T follicular helper cell (primary cell): ENCODE measurements around the gene OR3A3.

ENCODE experiments used
- DNase-seq: peaks from one replicate; pipeline ENCODE4 v3.0.0-alpha.2; 2020; ENCODE audit warnings: low read depth

Gene OR3A3

GRCh38 chr17:3472137-3472536, 61.0 kb downstream of the OR3A3 start:
- DNase-seq: no peak
